Measurements from ENCODE around the gene DSCAML1. TPM values are rescaled to one million over a fixed set of nuclear protein-coding genes. Genes with fewer than 3 reads are reported as not detected.
"Not testable (repeated sequence)": the region's sequence is repeated elsewhere in the genome, so short reads cannot be mapped to it uniquely, and the experiment has no call there.

DSCAML1 gene
- polyA plus RNA-seq, 2 donors = 0.04 TPM

- H3K4me1 ChIP-seq (ENCODE audit: control insufficient read depth in 2 of 2, insufficient read depth in 2 of 2, low read length in 1 of 2); H3K4me3 ChIP-seq (ENCODE audit: low read depth in 1 of 2, low read length in 2 of 2); H3K9me3 ChIP-seq (ENCODE audit: control insufficient read depth in 2 of 2, insufficient read depth in 1 of 2, low read depth in 1 of 2, low read length in 1 of 2); H3K27ac ChIP-seq (ENCODE audit: low read depth in 2 of 2, low read length in 1 of 2); H3K27me3 ChIP-seq (ENCODE audit: control insufficient read depth in 1 of 2, insufficient read depth in 2 of 2, low read length in 2 of 2); H3K36me3 ChIP-seq (ENCODE audit: control insufficient read depth in 2 of 2, insufficient read depth in 2 of 2, low read length in 1 of 2): not testable (repeated sequence)
- 86 to 87% methylated on average over 12 of the region's 12 CpGs for WGBS, 2 donors
These were observed 13.0 kb upstream of the DSCAML1 start for GRCh38 chr11:117810056-117810451.

GRCh38 chr11:117809236-117810055, 12.4 kb upstream of the DSCAML1 start:
- peak overlapping the region; percentile 6 to 8 for H3K27ac ChIP-seq (ENCODE audit: low read depth in 2 of 2, low read length in 1 of 2)
- no peak overlapping the region for H3K4me3 ChIP-seq (ENCODE audit: low read depth in 1 of 2, low read length in 2 of 2)
- WGBS, 2 donors = 27 to 34% methylated on average over 22 of the region's 22 CpGs

GRCh38 chr11:117808784-117809183, 11.8 kb upstream of the DSCAML1 start:
- peak overlapping the region in 1 of 2 donors; percentile 8 for H3K27ac ChIP-seq (ENCODE audit: low read depth in 2 of 2, low read length in 1 of 2)

More at GRCh38 chr11:117809236-117810055, 12.4 kb upstream of the DSCAML1 start:
- Histone ChIP-seq H3K4me1 (ENCODE audit: control insufficient read depth in 2 of 2, insufficient read depth in 2 of 2, low read length in 1 of 2) (peaks cover 3% of the 10 kb centered on the region in 2 donors), H3K36me3 (ENCODE audit: control insufficient read depth in 2 of 2, insufficient read depth in 2 of 2, low read length in 1 of 2) (no peaks in the 10 kb centered on the region), H3K9me3 (ENCODE audit: control insufficient read depth in 2 of 2, insufficient read depth in 1 of 2, low read depth in 1 of 2, low read length in 1 of 2) (no peaks in the 10 kb centered on the region), H3K27me3 (ENCODE audit: control insufficient read depth in 1 of 2, insufficient read depth in 2 of 2, low read length in 2 of 2) (no peaks in the 10 kb centered on the region)

GRCh38 chr11:117807482-117808327, 10.7 kb upstream of the DSCAML1 start:
- 52 to 54% methylated on average over 22 of the region's 22 CpGs for WGBS, 2 donors
- no peaks in the 10 kb centered on the region for H3K9me3 ChIP-seq (ENCODE audit: control insufficient read depth in 2 of 2, insufficient read depth in 1 of 2, low read depth in 1 of 2, low read length in 1 of 2)
- H3K4me1 ChIP-seq (ENCODE audit: control insufficient read depth in 2 of 2, insufficient read depth in 2 of 2, low read length in 1 of 2) = peaks cover 0 to 5% of the 10 kb centered on the region in 2 donors
- no peak overlapping the region for H3K4me3 ChIP-seq (ENCODE audit: low read depth in 1 of 2, low read length in 2 of 2)
- no peak overlapping the region for H3K27ac ChIP-seq (ENCODE audit: low read depth in 2 of 2, low read length in 1 of 2)
- no peaks in the 10 kb centered on the region for H3K36me3 ChIP-seq (ENCODE audit: control insufficient read depth in 2 of 2, insufficient read depth in 2 of 2, low read length in 1 of 2)
- H3K27me3 ChIP-seq (ENCODE audit: control insufficient read depth in 1 of 2, insufficient read depth in 2 of 2, low read length in 2 of 2) = no peaks in the 10 kb centered on the region

More at GRCh38 chr11:117808784-117809183, 11.8 kb upstream of the DSCAML1 start:
- H3K36me3 ChIP-seq (ENCODE audit: control insufficient read depth in 2 of 2, insufficient read depth in 2 of 2, low read length in 1 of 2) = no peaks in the 10 kb centered on the region
- no peaks in the 10 kb centered on the region for H3K9me3 ChIP-seq (ENCODE audit: control insufficient read depth in 2 of 2, insufficient read depth in 1 of 2, low read depth in 1 of 2, low read length in 1 of 2)
- H3K27me3 ChIP-seq (ENCODE audit: control insufficient read depth in 1 of 2, insufficient read depth in 2 of 2, low read length in 2 of 2) = no peaks in the 10 kb centered on the region
- WGBS, 2 donors = 48 to 56% methylated on average over 12 of the region's 12 CpGs
- H3K4me1 ChIP-seq (ENCODE audit: control insufficient read depth in 2 of 2, insufficient read depth in 2 of 2, low read length in 1 of 2) = peaks cover 0 to 3% of the 10 kb centered on the region in 2 donors
- H3K4me3 ChIP-seq (ENCODE audit: low read depth in 1 of 2, low read length in 2 of 2) = no peak overlapping the region

- H3K27me3 ChIP-seq (ENCODE audit: control insufficient read depth in 1 of 2, insufficient read depth in 2 of 2, low read length in 2 of 2) = no peaks in the 10 kb centered on the region
- WGBS, 2 donors = 79 to 80% methylated on average over 5 of the region's 5 CpGs
- H3K27ac ChIP-seq (ENCODE audit: low read depth in 2 of 2, low read length in 1 of 2) = no peak overlapping the region
These were observed 9.8 kb upstream of the DSCAML1 start for GRCh38 chr11:117806846-117807245.

GRCh38 chr11:117805045-117805444, 8.0 kb upstream of the DSCAML1 start:
- Histone ChIP-seq H3K36me3 (ENCODE audit: control insufficient read depth in 2 of 2, insufficient read depth in 2 of 2, low read length in 1 of 2) (no peaks in the 10 kb centered on the region), H3K27ac (ENCODE audit: low read depth in 2 of 2, low read length in 1 of 2) (no peak overlapping the region), H3K4me1 (ENCODE audit: control insufficient read depth in 2 of 2, insufficient read depth in 2 of 2, low read length in 1 of 2) (peaks cover 0 to 5% of the 10 kb centered on the region in 2 donors), H3K4me3 (ENCODE audit: low read depth in 1 of 2, low read length in 2 of 2) (no peak overlapping the region), H3K9me3 (ENCODE audit: control insufficient read depth in 2 of 2, insufficient read depth in 1 of 2, low read depth in 1 of 2, low read length in 1 of 2) (no peaks in the 10 kb centered on the region), H3K27me3 (ENCODE audit: control insufficient read depth in 1 of 2, insufficient read depth in 2 of 2, low read length in 2 of 2) (no peaks in the 10 kb centered on the region)
- 26 to 42% methylated on average over 1 of the region's 1 CpG for WGBS, 2 donors

More at GRCh38 chr11:117806846-117807245, 9.8 kb upstream of the DSCAML1 start:
- no peak overlapping the region for H3K4me3 ChIP-seq (ENCODE audit: low read depth in 1 of 2, low read length in 2 of 2)
- peaks cover 0 to 5% of the 10 kb centered on the region in 2 donors for H3K4me1 ChIP-seq (ENCODE audit: control insufficient read depth in 2 of 2, insufficient read depth in 2 of 2, low read length in 1 of 2)
- H3K9me3 ChIP-seq (ENCODE audit: control insufficient read depth in 2 of 2, insufficient read depth in 1 of 2, low read depth in 1 of 2, low read length in 1 of 2) = no peaks in the 10 kb centered on the region
- no peaks in the 10 kb centered on the region for H3K36me3 ChIP-seq (ENCODE audit: control insufficient read depth in 2 of 2, insufficient read depth in 2 of 2, low read length in 1 of 2)

GRCh38 chr11:117803896-117804295, 6.9 kb upstream of the DSCAML1 start:
- Histone ChIP-seq H3K27me3 (ENCODE audit: control insufficient read depth in 1 of 2, insufficient read depth in 2 of 2, low read length in 2 of 2) (peaks cover 0 to 2% of the 10 kb centered on the region in 2 donors), H3K4me1 (ENCODE audit: control insufficient read depth in 2 of 2, insufficient read depth in 2 of 2, low read length in 1 of 2) (peaks cover 0 to 2% of the 10 kb centered on the region in 2 donors), H3K4me3 (ENCODE audit: low read depth in 1 of 2, low read length in 2 of 2) (no peak overlapping the region), H3K36me3 (ENCODE audit: control insufficient read depth in 2 of 2, insufficient read depth in 2 of 2, low read length in 1 of 2) (no peaks in the 10 kb centered on the region), H3K9me3 (ENCODE audit: control insufficient read depth in 2 of 2, insufficient read depth in 1 of 2, low read depth in 1 of 2, low read length in 1 of 2) (no peaks in the 10 kb centered on the region), H3K27ac (ENCODE audit: low read depth in 2 of 2, low read length in 1 of 2) (no peak overlapping the region)
- WGBS, 2 donors = 91 to 95% methylated on average over 8 of the region's 8 CpGs

GRCh38 chr11:117799634-117800033, 2.6 kb upstream of the DSCAML1 start:
- H3K27me3 ChIP-seq (ENCODE audit: control insufficient read depth in 1 of 2, insufficient read depth in 2 of 2, low read length in 2 of 2) = peaks cover 4 to 11% of the 10 kb centered on the region in 2 donors
- WGBS, 2 donors = 57 to 63% methylated on average over 5 of the region's 5 CpGs

GRCh38 chr11:117796456-117796871, 552 bp downstream of the DSCAML1 start:
- Histone ChIP-seq H3K4me1 (ENCODE audit: control insufficient read depth in 2 of 2, insufficient read depth in 2 of 2, low read length in 1 of 2) (peaks cover 3 to 9% of the 10 kb centered on the region in 2 donors), H3K27me3 (ENCODE audit: control insufficient read depth in 1 of 2, insufficient read depth in 2 of 2, low read length in 2 of 2) (peaks cover 12 to 13% of the 10 kb centered on the region in 2 donors), H3K27ac (ENCODE audit: low read depth in 2 of 2, low read length in 1 of 2) (no peak overlapping the region), H3K9me3 (ENCODE audit: control insufficient read depth in 2 of 2, insufficient read depth in 1 of 2, low read depth in 1 of 2, low read length in 1 of 2) (no peaks in the 10 kb centered on the region), H3K36me3 (ENCODE audit: control insufficient read depth in 2 of 2, insufficient read depth in 2 of 2, low read length in 1 of 2) (no peaks in the 10 kb centered on the region), H3K4me3 (ENCODE audit: low read depth in 1 of 2, low read length in 2 of 2) (peak overlapping the region; percentile 9 to 36)
- 2 to 7% methylated on average over 27 to 35 of the region's 35 CpGs for WGBS, 2 donors

More at GRCh38 chr11:117799634-117800033, 2.6 kb upstream of the DSCAML1 start:
- H3K9me3 ChIP-seq (ENCODE audit: control insufficient read depth in 2 of 2, insufficient read depth in 1 of 2, low read depth in 1 of 2, low read length in 1 of 2) = no peaks in the 10 kb centered on the region
- H3K4me3 ChIP-seq (ENCODE audit: low read depth in 1 of 2, low read length in 2 of 2) = no peak overlapping the region
- H3K36me3 ChIP-seq (ENCODE audit: control insufficient read depth in 2 of 2, insufficient read depth in 2 of 2, low read length in 1 of 2) = no peaks in the 10 kb centered on the region
- H3K4me1 ChIP-seq (ENCODE audit: control insufficient read depth in 2 of 2, insufficient read depth in 2 of 2, low read length in 1 of 2) = peaks cover 3 to 11% of the 10 kb centered on the region in 2 donors
- H3K27ac ChIP-seq (ENCODE audit: low read depth in 2 of 2, low read length in 1 of 2) = no peak overlapping the region

All from esophagus (tissue), 2 donors.